ENCODE measurements around the gene POLR3B. TPM values are rescaled to one million over a fixed set of nuclear protein-coding genes. Genes with fewer than 3 reads are reported as not detected.

The POLR3B gene
- total RNA-seq, 1 donor, result 11.9 TPM

GRCh38 chr12:106360400-106360994 lies 2.9 kb downstream of the POLR3B start:
- Histone ChIP-seq H3K4me2 (ENCODE audit: insufficient read depth, low read length) (no peak overlapping the region), H3K36me3 (ENCODE audit: insufficient read depth, low read length) (peaks cover 7% of the 10 kb centered on the region), H3K4me3 (ENCODE audit: insufficient read depth, low read length) (no peak overlapping the region), H3K27me3 (ENCODE audit: insufficient read depth, low read length) (no peaks in the 10 kb centered on the region), H3K79me2 (ENCODE audit: insufficient read depth, low read length) (peaks cover 45% of the 10 kb centered on the region), H3K9me3 (ENCODE audit: low read depth, low read length) (no peaks in the 10 kb centered on the region), H4K20me1 (ENCODE audit: insufficient read depth, low read length) (no peaks in the 10 kb centered on the region), H2AFZ (ENCODE audit: low read length) (no peak overlapping the region), H3K27ac (ENCODE audit: low read depth, low read length) (no peak overlapping the region), H3K4me1 (ENCODE audit: insufficient read depth, low read length) (peaks cover 12% of the 10 kb centered on the region)
- no peak for TF ChIP-seq CTCF (IDR thresholded peaks at IDR 0.05; ENCODE audit: extremely low read depth, low read depth, low read length)
- no peak for DNase-seq (ENCODE audit: insufficient read length, low spot score, missing footprints)

GRCh38 chr12:106362971-106363370 lies 5.4 kb downstream of the POLR3B start:
- TF ChIP-seq CTCF (IDR thresholded peaks at IDR 0.05; ENCODE audit: extremely low read depth, low read depth, low read length), result no peak
- Histone ChIP-seq H3K4me1 (ENCODE audit: insufficient read depth, low read length) (peaks cover 7% of the 10 kb centered on the region), H3K36me3 (ENCODE audit: insufficient read depth, low read length) (peaks cover 10% of the 10 kb centered on the region)

GRCh38 chr12:106364261-106364660 lies 6.7 kb downstream of the POLR3B start:
- Histone ChIP-seq H3K79me2 (ENCODE audit: insufficient read depth, low read length) (peaks cover 42% of the 10 kb centered on the region), H3K9me3 (ENCODE audit: low read depth, low read length) (no peaks in the 10 kb centered on the region), H3K27me3 (ENCODE audit: insufficient read depth, low read length) (no peaks in the 10 kb centered on the region), H3K36me3 (ENCODE audit: insufficient read depth, low read length) (peaks cover 10% of the 10 kb centered on the region), H2AFZ (ENCODE audit: low read length) (no peak overlapping the region), H3K27ac (ENCODE audit: low read depth, low read length) (no peak overlapping the region), H3K4me1 (ENCODE audit: insufficient read depth, low read length) (peaks cover under 1% of the 10 kb centered on the region), H4K20me1 (ENCODE audit: insufficient read depth, low read length) (no peaks in the 10 kb centered on the region), H3K4me2 (ENCODE audit: insufficient read depth, low read length) (no peak overlapping the region), H3K4me3 (ENCODE audit: insufficient read depth, low read length) (no peak overlapping the region)
- TF ChIP-seq CTCF (IDR thresholded peaks at IDR 0.05; ENCODE audit: extremely low read depth, low read depth, low read length), result no peak
- no peak for DNase-seq (ENCODE audit: insufficient read length, low spot score, missing footprints)

More at GRCh38 chr12:106362971-106363370, 5.4 kb downstream of the POLR3B start:
- H3K9me3 ChIP-seq (ENCODE audit: low read depth, low read length), result no peaks in the 10 kb centered on the region
- no peak overlapping the region for H2AFZ ChIP-seq (ENCODE audit: low read length)
- no peaks in the 10 kb centered on the region for H4K20me1 ChIP-seq (ENCODE audit: insufficient read depth, low read length)
- no peak overlapping the region for H3K4me2 ChIP-seq (ENCODE audit: insufficient read depth, low read length)
- H3K4me3 ChIP-seq (ENCODE audit: insufficient read depth, low read length), result no peak overlapping the region
- no peaks in the 10 kb centered on the region for H3K27me3 ChIP-seq (ENCODE audit: insufficient read depth, low read length)
- H3K27ac ChIP-seq (ENCODE audit: low read depth, low read length), result no peak overlapping the region
- no peak for DNase-seq (ENCODE audit: insufficient read length, low spot score, missing footprints)
- peaks cover 45% of the 10 kb centered on the region for H3K79me2 ChIP-seq (ENCODE audit: insufficient read depth, low read length)

GRCh38 chr12:106369624-106370346 lies 12.2 kb downstream of the POLR3B start:
- H2AFZ ChIP-seq (ENCODE audit: low read length), result no peak overlapping the region
- H4K20me1 ChIP-seq (ENCODE audit: insufficient read depth, low read length), result no peaks in the 10 kb centered on the region
- no peaks in the 10 kb centered on the region for H3K79me2 ChIP-seq (ENCODE audit: insufficient read depth, low read length)
- peak overlapping the region; percentile 38 for H3K27ac ChIP-seq (ENCODE audit: low read depth, low read length)
- no peak for TF ChIP-seq CTCF (IDR thresholded peaks at IDR 0.05; ENCODE audit: extremely low read depth, low read depth, low read length)
- peaks cover 2% of the 10 kb centered on the region for H3K36me3 ChIP-seq (ENCODE audit: insufficient read depth, low read length)
- H3K4me3 ChIP-seq (ENCODE audit: insufficient read depth, low read length), result no peak overlapping the region
- no peak for DNase-seq (ENCODE audit: insufficient read length, low spot score, missing footprints)
- H3K4me2 ChIP-seq (ENCODE audit: insufficient read depth, low read length), result peak overlapping the region; percentile 23
- peaks cover 10% of the 10 kb centered on the region for H3K4me1 ChIP-seq (ENCODE audit: insufficient read depth, low read length)
- H3K9me3 ChIP-seq (ENCODE audit: low read depth, low read length), result no peaks in the 10 kb centered on the region
- no peaks in the 10 kb centered on the region for H3K27me3 ChIP-seq (ENCODE audit: insufficient read depth, low read length)
